WTC11 (cell line): ENCODE results near the gene GALNT9. TPM values are rescaled to one million over a fixed set of nuclear protein-coding genes. Genes with fewer than 3 reads are reported as not detected.

Experiments used
- ATAC-seq: fragments of 200-7000 bp; cut with Tn5 transposase; 2 replicates; pipeline ENCODE4 v1.10.0; 2021; ENCODE audit warnings: mild to moderate bottlenecking, moderate library complexity
- CTCF ChIA-PET: fragments of 300-600 bp; sonication (Branson Sonifier 250); formaldehyde crosslinking; loops from one replicate; lab custom pipeline; 2021; ENCODE audit warnings: antibody characterized with exemption; lab: Charles Lee
- POLR2A ChIA-PET: fragments of 350-600 bp; sonication (Branson Sonifier 250); formaldehyde crosslinking; loops from one replicate; lab custom pipeline; 2021; ENCODE audit warnings: antibody characterized with exemption; lab: Charles Lee
- DNase-seq: peaks from one replicate; pipeline ENCODE4 v3.0.0; 2021; ENCODE audit warnings: low spot score
- H3K27ac Mint-ChIP-seq: 2 replicates; pipeline ENCODE4 v1.8.0; 2021; ENCODE audit warnings: mixed read lengths
- H3K27me3 Mint-ChIP-seq: 2 replicates; pipeline ENCODE4 v1.8.0; 2021; ENCODE audit warnings: low read depth, mild to moderate bottlenecking, moderate library complexity, mixed read lengths
- H3K36me3 Mint-ChIP-seq: 2 replicates; pipeline ENCODE4 v1.8.0; 2021; ENCODE audit warnings: mixed read lengths
- H3K4me1 Mint-ChIP-seq: 2 replicates; pipeline ENCODE4 v1.8.0; 2022; ENCODE audit warnings: mixed read lengths
- H3K4me3 Mint-ChIP-seq: 2 replicates; pipeline ENCODE4 v1.8.0; 2021; ENCODE audit warnings: mild to moderate bottlenecking, moderate library complexity, mixed read lengths
- H3K9me3 Mint-ChIP-seq: 2 replicates; pipeline ENCODE4 v1.8.0; 2021; ENCODE audit warnings: mixed read lengths
- AR ChIP-seq: fragments of 250-450 bp; sonication (Bioruptor Pico); IDR thresholded peaks from 2 replicates; pipeline ENCODE4 v1.9.0; 2021; ENCODE audit warnings: mild to moderate bottlenecking
- ATF1 ChIP-seq: sonication (generic); formaldehyde crosslinking; IDR thresholded peaks from 2 replicates; pipeline ENCODE4 v1.8.1; 2023; ENCODE audit warnings: mild to moderate bottlenecking, moderate library complexity, missing genetic modification reagents
- CREB1 ChIP-seq: sonication (generic); formaldehyde crosslinking; IDR thresholded peaks from 2 replicates; pipeline ENCODE4 v1.8.0; 2023; ENCODE audit warnings: mild to moderate bottlenecking, missing genetic modification reagents
- E2F5 ChIP-seq: sonication (generic); formaldehyde crosslinking; IDR thresholded peaks from 2 replicates; pipeline ENCODE4 v1.8.1; 2022; ENCODE audit warnings: mild to moderate bottlenecking, moderate library complexity, missing genetic modification reagents
- ELF4 ChIP-seq: sonication (generic); formaldehyde crosslinking; IDR thresholded peaks from 2 replicates; pipeline ENCODE4 v1.8.1; 2022; ENCODE audit warnings: low read depth, mild to moderate bottlenecking, moderate library complexity, missing genetic modification reagents
- EMX1 ChIP-seq: fragments of 250-450 bp; sonication (Bioruptor Pico); IDR thresholded peaks from 2 replicates; pipeline ENCODE4 v1.8.0; 2021; ENCODE audit warnings: mild to moderate bottlenecking
- FOXK1 ChIP-seq: sonication (generic); formaldehyde crosslinking; IDR thresholded peaks from 2 replicates; pipeline ENCODE4 v1.8.0; 2022; ENCODE audit warnings: mild to moderate bottlenecking, moderate library complexity, missing genetic modification reagents
- MAX ChIP-seq: sonication (generic); formaldehyde crosslinking; IDR thresholded peaks from 2 replicates; pipeline ENCODE4 v1.8.0; 2022; ENCODE audit warnings: mild to moderate bottlenecking, missing genetic modification reagents
- MLX ChIP-seq: sonication (generic); formaldehyde crosslinking; IDR thresholded peaks from 2 replicates; pipeline ENCODE4 v1.8.1; 2023; ENCODE audit warnings: mild to moderate bottlenecking, missing genetic modification reagents, moderate library complexity
- NFATC4 ChIP-seq: fragments of 250-450 bp; sonication (Bioruptor Pico); IDR thresholded peaks from 2 replicates; pipeline ENCODE4 v1.9.0; 2021; ENCODE audit warnings: mild to moderate bottlenecking
- NFE2L1 ChIP-seq: sonication (generic); formaldehyde crosslinking; IDR thresholded peaks from 2 replicates; pipeline ENCODE4 v1.8.1; 2023; ENCODE audit warnings: missing genetic modification reagents
- NR3C1 ChIP-seq: sonication (generic); formaldehyde crosslinking; conservative IDR thresholded peaks from 2 replicates; pipeline ENCODE4 v1.8.1; 2023; ENCODE audit warnings: low read depth, mild to moderate bottlenecking, missing genetic modification reagents
- PRDM15 ChIP-seq: sonication (generic); formaldehyde crosslinking; IDR thresholded peaks from 2 replicates; pipeline ENCODE4 v1.8.0; 2022; ENCODE audit warnings: missing genetic modification reagents
- SOX15 ChIP-seq: fragments of 250-450 bp; sonication (Bioruptor Pico); IDR thresholded peaks from 2 replicates; pipeline ENCODE4 v1.9.0; 2021; ENCODE audit warnings: mild to moderate bottlenecking
- TEAD1 ChIP-seq: sonication (generic); formaldehyde crosslinking; IDR thresholded peaks from 2 replicates; pipeline ENCODE4 v1.8.0; 2022; ENCODE audit warnings: mild to moderate bottlenecking, missing genetic modification reagents
- TP53 ChIP-seq: sonication (generic); formaldehyde crosslinking; IDR thresholded peaks from 2 replicates; pipeline ENCODE4 v1.8.1; 2023; ENCODE audit warnings: mild to moderate bottlenecking, missing genetic modification reagents
- ZNF121 ChIP-seq: sonication (generic); formaldehyde crosslinking; IDR thresholded peaks from 2 replicates; pipeline ENCODE4 v1.8.0; 2023; ENCODE audit warnings: missing genetic modification reagents
- ZNF425 ChIP-seq: fragments of 250-450 bp; sonication (Bioruptor Pico); conservative IDR thresholded peaks from 2 replicates; pipeline ENCODE4 v1.9.0; 2021; ENCODE audit warnings: mild to moderate bottlenecking
- total RNA-seq: library from RNA; stranded (reverse); gene quantifications from 3 replicates; pipeline ENCODE4 v1.2.3, GENCODE V29; 2021

Gene GALNT9
- total RNA-seq, 1 experiment from 2014 or later: 0.90 TPM

- TF ChIP-seq AR (CRISPR knock-in tag): no peak
Measured at GRCh38 chr12:132236129-132236929, 93.1 kb downstream of the GALNT9 start (continued).

GRCh38 chr12:132235116-132235820, 94.1 kb downstream of the GALNT9 start:
- H3K4me3 Mint-ChIP-seq: no peak overlapping the region
- H3K36me3 Mint-ChIP-seq: no peaks in the 10 kb centered on the region
- DNase-seq: no peak
- H3K27ac Mint-ChIP-seq: no peak overlapping the region
- POLR2A ChIA-PET: no interaction called here
- TF ChIP-seq MAX (CRISPR knock-in tag): no peak
- no peak for TF ChIP-seq MLX
- TF ChIP-seq PRDM15: no peak
- TF ChIP-seq NFE2L1 (CRISPR knock-in tag): no peak
- TF ChIP-seq ZNF425: no peak
- no peak for TF ChIP-seq TP53 (CRISPR knock-in tag)
- no peak for TF ChIP-seq NFATC4 (CRISPR knock-in tag)
- no peak for TF ChIP-seq ELF4 (CRISPR knock-in tag)
- TF ChIP-seq NR3C1 (CRISPR knock-in tag): no peak
- TF ChIP-seq SOX15 (CRISPR knock-in tag): no peak
- TF ChIP-seq CREB1 (CRISPR knock-in tag): no peak
- no peak for TF ChIP-seq ATF1
- TF ChIP-seq ZNF121 (CRISPR knock-in tag): no peak
- TF ChIP-seq FOXK1 (CRISPR knock-in tag): no peak
- TF ChIP-seq EMX1 (CRISPR knock-in tag): no peak
- no peak for TF ChIP-seq TEAD1 (CRISPR knock-in tag)
- no peak for TF ChIP-seq E2F5 (CRISPR knock-in tag)
- H3K9me3 Mint-ChIP-seq: peaks cover 13% of the 10 kb centered on the region
- CTCF ChIA-PET: no interaction called here
- H3K4me1 Mint-ChIP-seq: no peaks in the 10 kb centered on the region
- H3K27me3 Mint-ChIP-seq: peaks cover 26% of the 10 kb centered on the region
- no peak for ATAC-seq
